ENCODE results near the gene GRK5. TPM values are rescaled to one million over a fixed set of nuclear protein-coding genes. Genes with fewer than 3 reads are reported as not detected.

GRK5 gene
- total RNA-seq, 2 donors from 2014 or later = 85.3 to 90.2 TPM

DNA sequence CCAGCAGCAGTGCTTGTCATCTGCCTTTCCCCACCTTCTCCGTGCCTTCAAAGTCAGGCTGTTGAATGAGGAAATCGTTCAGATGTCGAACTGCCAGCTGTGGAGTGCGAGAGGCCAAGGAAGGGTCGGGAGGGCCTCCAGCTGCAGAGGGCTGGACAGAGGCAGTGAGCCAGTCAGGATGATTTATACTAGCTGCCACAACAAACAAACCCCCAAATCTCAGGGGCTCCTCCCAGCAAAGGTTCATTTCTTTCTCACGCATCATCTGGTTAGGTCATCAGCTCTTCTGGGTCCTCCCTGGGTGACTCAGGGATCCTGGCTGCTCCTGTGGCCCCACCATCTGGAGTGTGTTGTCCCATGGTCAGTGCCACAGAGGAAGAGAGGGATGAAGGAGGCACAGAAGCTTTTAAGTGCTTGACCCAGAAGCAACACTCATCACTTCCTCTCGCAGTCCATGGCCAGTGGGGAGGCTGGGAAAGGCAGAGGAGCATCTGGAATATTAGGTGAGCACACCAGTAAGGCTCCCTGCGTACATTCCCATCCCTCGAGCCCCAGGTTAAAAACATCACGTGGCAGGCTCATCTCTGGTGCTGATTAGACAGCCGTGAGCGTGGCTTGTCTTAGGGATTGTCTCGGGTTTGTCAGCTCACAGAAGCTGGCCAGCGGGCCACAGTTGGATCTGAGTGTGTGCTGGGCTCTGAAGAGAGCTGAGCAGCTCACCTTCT lies 194.5 kb downstream of the GRK5 start:
- peaks cover 5% of the 10 kb centered on the region for H3K36me3 ChIP-seq
- no peaks in the 10 kb centered on the region for H3K27me3 ChIP-seq (replicated peaks; ENCODE audit: insufficient read depth)
- peaks cover 9 to 18% of the 10 kb centered on the region in 2 donors for H3K4me1 ChIP-seq (ENCODE audit: control insufficient read depth in 1 of 2, low read depth in 2 of 2)
- no peaks in the 10 kb centered on the region for H3K9me3 ChIP-seq
- peak overlapping the region; percentile 47 to 51 for H3K27ac ChIP-seq
- no peak for TF ChIP-seq CTCF (IDR thresholded peaks at IDR 0.05)
- H3K4me3 ChIP-seq = no peak overlapping the region
- peak; percentile 58 for ATAC-seq (ENCODE audit: insufficient number of reproducible peaks, low FRiP score, low read depth)
- peak; percentile 33 for DNase-seq (ENCODE audit: low spot score)

- no peak for DNase-seq (ENCODE audit: low spot score)
- Histone ChIP-seq H3K4me3 (no peak overlapping the region), H3K27me3 (replicated peaks; ENCODE audit: insufficient read depth) (no peaks in the 10 kb centered on the region), H3K4me1 (ENCODE audit: control insufficient read depth in 1 of 2, low read depth in 2 of 2) (peaks cover 9 to 18% of the 10 kb centered on the region in 2 donors), H3K36me3 (no peaks in the 10 kb centered on the region), H3K27ac (no peak overlapping the region), H3K9me3 (no peaks in the 10 kb centered on the region)
- ATAC-seq (ENCODE audit: insufficient number of reproducible peaks, low FRiP score, low read depth) = no peak
- no peak for TF ChIP-seq CTCF (IDR thresholded peaks at IDR 0.05)
Measured at GRCh38 chr10:119403921-119404320, 196.6 kb downstream of the GRK5 start.

DNA sequence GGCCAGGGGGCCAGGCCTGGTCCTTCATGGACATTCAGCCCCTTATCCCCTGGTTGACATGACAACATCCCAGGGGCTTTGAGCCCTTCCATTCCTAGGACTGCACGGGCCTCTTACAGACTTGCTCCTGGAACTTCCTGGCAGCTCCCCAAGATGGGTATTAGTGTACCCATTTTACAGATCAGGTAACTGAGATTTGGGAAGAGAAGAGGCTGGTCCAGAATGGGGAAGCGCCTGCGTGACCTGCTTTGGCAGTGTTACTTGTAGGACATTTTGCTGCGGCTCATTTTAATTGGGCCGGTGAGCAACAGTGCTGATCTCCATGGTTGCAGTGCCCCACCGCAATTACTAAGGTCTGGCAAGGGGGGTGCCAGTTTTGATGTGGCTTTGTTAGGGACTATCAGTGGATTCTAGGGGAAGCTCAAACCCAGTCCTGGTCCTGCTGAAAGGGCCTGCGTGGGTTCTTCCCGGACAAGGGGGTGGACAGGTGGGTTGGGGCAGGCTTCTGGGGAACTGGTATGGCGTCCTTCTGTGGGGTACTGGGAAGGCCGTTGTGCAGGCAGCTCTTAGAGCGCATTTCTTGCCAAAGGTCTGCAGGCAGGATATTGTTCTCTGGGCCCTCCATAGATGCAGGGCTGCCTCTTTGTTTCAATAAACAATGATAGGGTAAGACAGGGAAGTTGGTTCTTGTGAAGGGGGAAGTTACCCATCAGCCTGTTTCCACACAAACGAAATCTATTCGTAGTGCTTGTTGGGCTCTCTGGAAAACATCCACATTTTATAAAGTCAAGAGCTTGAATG lies 197.5 kb downstream of the GRK5 start:
- ATAC-seq (ENCODE audit: insufficient number of reproducible peaks, low FRiP score, low read depth) = no peak
- H3K9me3 ChIP-seq = no peaks in the 10 kb centered on the region
- no peak for DNase-seq (ENCODE audit: low spot score)
- peaks cover 9 to 18% of the 10 kb centered on the region in 2 donors for H3K4me1 ChIP-seq (ENCODE audit: control insufficient read depth in 1 of 2, low read depth in 2 of 2)
- H3K4me3 ChIP-seq = no peak overlapping the region
- H3K36me3 ChIP-seq = no peaks in the 10 kb centered on the region
- no peaks in the 10 kb centered on the region for H3K27me3 ChIP-seq (replicated peaks; ENCODE audit: insufficient read depth)
- peak overlapping the region in 1 of 2 donors; percentile 40 for H3K27ac ChIP-seq
- no peak for TF ChIP-seq CTCF (IDR thresholded peaks at IDR 0.05)

DNA sequence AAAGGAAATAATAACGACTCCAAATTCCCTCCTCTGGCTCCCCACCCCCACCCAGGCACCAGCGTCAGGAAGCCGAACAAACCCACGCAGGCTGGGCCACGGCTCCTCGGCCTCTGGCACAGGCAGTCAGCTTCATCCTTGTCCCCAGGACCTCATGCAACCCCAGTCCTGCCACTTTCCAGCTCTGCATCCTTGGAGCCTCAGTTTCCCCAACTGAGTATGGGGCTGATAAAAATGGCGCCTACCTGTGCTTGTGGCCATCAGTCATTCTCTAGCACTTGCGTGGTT lies 198.1 kb downstream of the GRK5 start:
- H3K4me1 ChIP-seq (ENCODE audit: control insufficient read depth in 1 of 2, low read depth in 2 of 2) = peaks cover 9 to 18% of the 10 kb centered on the region in 2 donors
- ATAC-seq (ENCODE audit: insufficient number of reproducible peaks, low FRiP score, low read depth) = no peak

More for the DNA sequence above, 198.1 kb downstream of the GRK5 start:
- TF ChIP-seq CTCF (IDR thresholded peaks at IDR 0.05) = no peak
- H3K9me3 ChIP-seq = no peaks in the 10 kb centered on the region
- no peaks in the 10 kb centered on the region for H3K36me3 ChIP-seq
- H3K27ac ChIP-seq = no peak overlapping the region
- H3K27me3 ChIP-seq (replicated peaks; ENCODE audit: insufficient read depth) = no peaks in the 10 kb centered on the region
- H3K4me3 ChIP-seq = no peak overlapping the region
- DNase-seq (ENCODE audit: low spot score) = no peak
